H9 (cell line): ENCODE measurements around the gene HSPB3. TPM values are rescaled to one million over a fixed set of nuclear protein-coding genes. Genes with fewer than 3 reads are reported as not detected.

ENCODE experiments used
- DNase-seq: peaks from one replicate; pipeline ENCODE4 v3.0.0-alpha.2; 2017
- H2AFZ ChIP-seq: one replicate; pipeline ENCODE4 v1.6.1; 2013; ENCODE audit warnings: mild to moderate bottlenecking, low read length, control low read depth, moderate library complexity
- H2AK5ac ChIP-seq: 2 replicates; pipeline ENCODE4 v1.6.1; 2013; ENCODE audit warnings: low read length, control low read depth, mixed read lengths; ENCODE audit not compliant: insufficient read length
- H2BK120ac ChIP-seq: one replicate; pipeline ENCODE4 v1.6.1; 2013; ENCODE audit warnings: low read depth, mild to moderate bottlenecking, low read length, control low read depth, inconsistent platforms; ENCODE audit not compliant: poor library complexity, severe bottlenecking
- H2BK12ac ChIP-seq: 2 replicates; pipeline ENCODE4 v1.6.1; 2013; ENCODE audit warnings: low read length, control low read depth, mixed read lengths, low read depth; ENCODE audit not compliant: insufficient read length
- H2BK15ac ChIP-seq: 2 replicates; pipeline ENCODE4 v1.6.1; 2013; ENCODE audit warnings: low read depth, low read length, control low read depth
- H2BK20ac ChIP-seq: one replicate; pipeline ENCODE4 v1.6.1; 2013; ENCODE audit warnings: low read depth, mild to moderate bottlenecking, low read length, control low read depth, inconsistent platforms; ENCODE audit not compliant: poor library complexity, severe bottlenecking
- H2BK5ac ChIP-seq: 2 replicates; pipeline ENCODE4 v1.6.1; 2013; ENCODE audit warnings: low read length, control low read depth, mixed read lengths; ENCODE audit not compliant: insufficient read length
- H3K14ac ChIP-seq: 2 replicates; pipeline ENCODE4 v1.6.1; 2013; ENCODE audit warnings: low read length, control low read depth; ENCODE audit not compliant: insufficient read depth
- H3K18ac ChIP-seq: 2 replicates; pipeline ENCODE4 v1.6.1; 2013; ENCODE audit warnings: low read depth, mild to moderate bottlenecking, mixed read lengths, low read length, control low read depth; ENCODE audit not compliant: insufficient read length
- H3K23ac ChIP-seq: 2 replicates; pipeline ENCODE4 v1.6.1; 2013; ENCODE audit warnings: low read length, control low read depth, mixed read lengths, low read depth; ENCODE audit not compliant: insufficient read length
- H3K23me2 ChIP-seq: 2 replicates; pipeline ENCODE4 v1.6.1; 2013; ENCODE audit warnings: low read depth, mild to moderate bottlenecking, mixed read lengths, low read length, control low read depth; ENCODE audit not compliant: insufficient read length, poor library complexity, severe bottlenecking
- H3K27ac ChIP-seq: 2 replicates; pipeline ENCODE4 v1.5.1; 2013; ENCODE audit warnings: low read length, control low read depth, mixed read lengths, low read depth; ENCODE audit not compliant: insufficient read length
- H3K27me3 ChIP-seq: 2 replicates; pipeline ENCODE4 v1.6.1; 2013; ENCODE audit warnings: low read length, control low read depth, inconsistent platforms; ENCODE audit not compliant: insufficient read depth
- H3K4ac ChIP-seq: 2 replicates; pipeline ENCODE4 v1.6.1; 2013; ENCODE audit warnings: low read depth, mild to moderate bottlenecking, control low read depth, inconsistent platforms, low read length, moderate library complexity
- H3K4me1 ChIP-seq: 2 replicates; pipeline ENCODE4 v1.6.1; 2013; ENCODE audit warnings: low read length, control low read depth, inconsistent platforms; ENCODE audit not compliant: insufficient read depth
- H3K4me2 ChIP-seq: 2 replicates; pipeline ENCODE4 v1.6.1; 2013; ENCODE audit warnings: low read length, control low read depth, mixed read lengths; ENCODE audit not compliant: insufficient read length, insufficient read depth
- H3K56ac ChIP-seq: 2 replicates; pipeline ENCODE4 v1.6.1; 2013; ENCODE audit warnings: low read depth, mild to moderate bottlenecking, mixed read lengths, low read length, control low read depth; ENCODE audit not compliant: insufficient read length
- H3K79me1 ChIP-seq: 2 replicates; pipeline ENCODE4 v1.6.1; 2013; ENCODE audit warnings: low read depth, mild to moderate bottlenecking, moderate library complexity, low read length, control low read depth, inconsistent platforms; ENCODE audit not compliant: insufficient read depth, poor library complexity, severe bottlenecking
- H3K79me2 ChIP-seq: 2 replicates; pipeline ENCODE4 v1.6.1; 2013; ENCODE audit warnings: low read length, control low read depth, inconsistent platforms; ENCODE audit not compliant: insufficient read depth
- H3K9ac ChIP-seq: 2 replicates; pipeline ENCODE4 v1.6.1; 2013; ENCODE audit warnings: low read length, control low read depth, mixed read lengths; ENCODE audit not compliant: insufficient read length; ENCODE audit errors: extremely low read depth
- H3K9me3 ChIP-seq: one replicate; pipeline ENCODE4 v1.6.1; 2013; ENCODE audit warnings: low read depth, low read length, inconsistent platforms; ENCODE audit not compliant: control insufficient read depth
- H3T11ph ChIP-seq: one replicate; pipeline ENCODE4 v1.6.1; 2013; ENCODE audit warnings: mild to moderate bottlenecking, low read length, control low read depth, inconsistent platforms
- H4K20me1 ChIP-seq: one replicate; pipeline ENCODE4 v1.6.1; 2013; ENCODE audit not compliant: control insufficient read depth, insufficient read length, insufficient read depth
- H4K5ac ChIP-seq: 2 replicates; pipeline ENCODE4 v1.6.1; 2013; ENCODE audit warnings: low read depth, mild to moderate bottlenecking, mixed read lengths, low read length, control low read depth; ENCODE audit not compliant: insufficient read length
- H4K8ac ChIP-seq: replicated peaks from 2 replicates; pipeline ENCODE4 v1.6.1; 2013; ENCODE audit warnings: low read length, control low read depth, mixed read lengths, low read depth; ENCODE audit not compliant: insufficient read length
- H4K91ac ChIP-seq: 2 replicates; pipeline ENCODE4 v1.6.1; 2013; ENCODE audit warnings: low read depth, mild to moderate bottlenecking, moderate library complexity, mixed read lengths, low read length, control low read depth; ENCODE audit not compliant: insufficient read length
- H3K27ac Mint-ChIP-seq, 3 experiments: 2 replicates in 2 of 3; 3 replicates in 1 of 3; pipeline ENCODE4 v1.8.0; 2020 to 2021; ENCODE audit warnings: mixed read lengths in 3 of 3, mild to moderate bottlenecking in 1 of 3, moderate library complexity in 1 of 3
- H3K27me3 Mint-ChIP-seq: 2 replicates; pipeline ENCODE4 v1.8.0; 2021; ENCODE audit warnings: low read depth, mild to moderate bottlenecking, moderate library complexity, mixed read lengths
- H3K36me3 Mint-ChIP-seq, 3 experiments: 2 replicates in 2 of 3; 3 replicates in 1 of 3; pipeline ENCODE4 v1.8.0; 2020 to 2021; ENCODE audit warnings: low read depth in 3 of 3, mixed read lengths in 3 of 3; ENCODE audit not compliant: insufficient read depth in 1 of 3
- H3K4me1 Mint-ChIP-seq, 2 experiments: 2 replicates each; pipeline ENCODE4 v1.8.0; 2020; ENCODE audit warnings: mixed read lengths in 2 of 2
- H3K4me3 Mint-ChIP-seq, 2 experiments: 2 replicates in 1 of 2; 3 replicates in 1 of 2; pipeline ENCODE4 v1.8.0; 2020 to 2021; ENCODE audit warnings: mild to moderate bottlenecking in 2 of 2, mixed read lengths in 2 of 2, moderate library complexity in 1 of 2
- H3K9me3 Mint-ChIP-seq, 2 experiments: 2 replicates in 1 of 2; 3 replicates in 1 of 2; pipeline ENCODE4 v1.8.0; 2020; ENCODE audit warnings: mild to moderate bottlenecking in 2 of 2, mixed read lengths in 2 of 2, moderate library complexity in 1 of 2
- WGBS: extraction: QIAGEN DNeasy Blood & Tissue Kit; methylation state at CpG from one replicate; pipeline ENCODE4 v1.1.7; 2013; ENCODE audit warnings: missing lambda C conversion rate, low lambda C conversion rate, mixed read lengths; ENCODE audit not compliant: insufficient read length; ENCODE audit errors: extremely low coverage; 5-methylcytosine and 5-hydroxymethylcytosine counted together
- total RNA-seq: library from RNA; stranded (reverse); gene quantifications from 2 replicates; pipeline ENCODE4 v1.2.1, GENCODE V29; 2021
- TF ChIP-seq, protein P1 (sequence below): fragments of 200-600 bp; sonication (generic); conservative IDR thresholded peaks from 3 replicates; pipeline ENCODE4 v1.8.0; 2021; ENCODE audit warnings: antibody characterized with exemption, mild to moderate bottlenecking

HSPB3 gene
- total RNA-seq, 1 experiment from 2014 or later = not detected

DNA sequence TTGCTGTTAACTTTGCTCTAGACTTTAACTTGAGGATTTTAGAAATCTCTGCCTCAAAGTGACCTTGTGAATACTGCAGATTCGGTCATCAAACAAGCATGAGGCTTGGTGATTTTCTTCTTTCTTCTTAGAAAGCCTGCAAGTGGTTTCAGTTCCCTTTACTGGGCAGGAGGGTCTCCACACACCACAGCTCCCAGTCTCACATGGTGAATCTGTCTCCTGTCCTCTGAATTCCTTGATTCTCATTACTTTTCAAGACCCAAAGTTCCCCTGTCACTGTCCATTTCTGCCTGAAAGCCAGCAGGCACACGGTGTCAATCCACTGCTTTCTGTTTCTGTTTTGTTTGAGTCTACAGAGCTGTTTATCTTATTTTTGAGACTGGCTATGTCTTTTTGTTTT is 14.1 kb downstream of the HSPB3 start:
- Histone ChIP-seq H3K4ac (no peak overlapping the region), H3K56ac (no peak overlapping the region), H3T11ph (no peak overlapping the region), H3K18ac (no peak overlapping the region), H3K4me1 (no peaks in the 10 kb centered on the region), H4K8ac (no peak overlapping the region), H2BK5ac (no peak overlapping the region), H3K4me2 (no peak overlapping the region), H3K23ac (no peak overlapping the region), H3K27ac (no peak overlapping the region), H2AFZ (no peak overlapping the region), H2BK20ac (no peak overlapping the region), H3K9ac (no peak overlapping the region), H3K79me1 (no peaks in the 10 kb centered on the region), H2BK15ac (no peak overlapping the region), H2AK5ac (no peak overlapping the region), H4K91ac (no peak overlapping the region), H4K20me1 (no peaks in the 10 kb centered on the region), H3K14ac (no peak overlapping the region), H3K79me2 (no peaks in the 10 kb centered on the region; the same call in 1 of the 2 replicates), H3K27me3 (no peaks in the 10 kb centered on the region), H3K23me2 (no peaks in the 10 kb centered on the region), H2BK120ac (no peak overlapping the region), H2BK12ac (no peak overlapping the region), H3K9me3 (no peaks in the 10 kb centered on the region), H4K5ac (no peak overlapping the region)
- DNase-seq = no peak
- Mint-ChIP-seq H3K27ac (no peak overlapping the region), H3K9me3 (no peaks in the 10 kb centered on the region), H3K4me1 (no peaks in the 10 kb centered on the region), H3K36me3 (no peaks in the 10 kb centered on the region), H3K27me3 (no peaks in the 10 kb centered on the region), H3K4me3 (no peak overlapping the region)
- TF ChIP-seq, protein P1, sequence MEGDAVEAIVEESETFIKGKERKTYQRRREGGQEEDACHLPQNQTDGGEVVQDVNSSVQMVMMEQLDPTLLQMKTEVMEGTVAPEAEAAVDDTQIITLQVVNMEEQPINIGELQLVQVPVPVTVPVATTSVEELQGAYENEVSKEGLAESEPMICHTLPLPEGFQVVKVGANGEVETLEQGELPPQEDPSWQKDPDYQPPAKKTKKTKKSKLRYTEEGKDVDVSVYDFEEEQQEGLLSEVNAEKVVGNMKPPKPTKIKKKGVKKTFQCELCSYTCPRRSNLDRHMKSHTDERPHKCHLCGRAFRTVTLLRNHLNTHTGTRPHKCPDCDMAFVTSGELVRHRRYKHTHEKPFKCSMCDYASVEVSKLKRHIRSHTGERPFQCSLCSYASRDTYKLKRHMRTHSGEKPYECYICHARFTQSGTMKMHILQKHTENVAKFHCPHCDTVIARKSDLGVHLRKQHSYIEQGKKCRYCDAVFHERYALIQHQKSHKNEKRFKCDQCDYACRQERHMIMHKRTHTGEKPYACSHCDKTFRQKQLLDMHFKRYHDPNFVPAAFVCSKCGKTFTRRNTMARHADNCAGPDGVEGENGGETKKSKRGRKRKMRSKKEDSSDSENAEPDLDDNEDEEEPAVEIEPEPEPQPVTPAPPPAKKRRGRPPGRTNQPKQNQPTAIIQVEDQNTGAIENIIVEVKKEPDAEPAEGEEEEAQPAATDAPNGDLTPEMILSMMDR = no peak
- no CpG with 5 or more reads among the region's 2 CpGs for WGBS
